Cardiac muscle cell (in vitro differentiated cells and primary cell): ENCODE results near the gene TM9SF1. TPM values are rescaled to one million over a fixed set of nuclear protein-coding genes. Genes with fewer than 3 reads are reported as not detected.

ENCODE experiments used
- DNase-seq, 2 donors: peaks; one replicate each; pipeline versions ENCODE4 v3.0.0 to v3.0.0-alpha.2; 2010 to 2017; ENCODE audit warnings: low read depth in 1 of 2, low spot score in 1 of 2
- H3K27ac ChIP-seq: fragments of 200-600 bp; sonication (generic); 2 replicates; pipeline ENCODE4 v1.5.1; 2016
- H3K27me3 ChIP-seq: fragments of 200-600 bp; sonication (generic); 2 replicates; pipeline ENCODE4 v1.6.0; 2016; ENCODE audit warnings: control low read depth
- H3K36me3 ChIP-seq: fragments of 200-600 bp; sonication (generic); 2 replicates; pipeline ENCODE4 v1.5.1; 2016; ENCODE audit warnings: control low read depth
- H3K4me1 ChIP-seq: fragments of 200-600 bp; sonication (generic); 2 replicates; pipeline ENCODE4 v1.8.1; 2017; ENCODE audit warnings: low read depth, mild to moderate bottlenecking, mixed run types
- H3K4me3 ChIP-seq: fragments of 200-600 bp; sonication (generic); 2 replicates; pipeline ENCODE4 v1.5.1; 2016; ENCODE audit warnings: mild to moderate bottlenecking
- H3K9me3 ChIP-seq: fragments of 200-600 bp; sonication (generic); 2 replicates; pipeline ENCODE4 v1.5.1; 2017; ENCODE audit warnings: low read depth, mild to moderate bottlenecking, control low read depth
- CTCF ChIP-seq: IDR thresholded peaks from 2 replicates; pipeline ENCODE4 v1.5.1; 2012; ENCODE audit warnings: low read depth, mild to moderate bottlenecking, low read length
- polyA plus RNA-seq: library from polyadenylated mRNA; unstranded; fragments of >200 nt; fragmentation: Nextera tagmentation; extraction: Ambion mirVana; gene quantifications from 2 replicates; pipeline ENCODE4 v1.2.1, GENCODE V29; 2016
- total RNA-seq: library from RNA; depleted of rRNA; stranded (reverse); fragments of >200 nt; gene quantifications from 2 replicates; pipeline ENCODE4 v1.2.3, GENCODE V29; 2016

TM9SF1 gene
- total and polyA plus RNA-seq, 2 experiments from 2014 or later = 40.2 to 65.3 TPM

- no peaks in the 10 kb centered on the region for H3K9me3 ChIP-seq
- no peak overlapping the region for H3K27ac ChIP-seq
- H3K36me3 ChIP-seq = no peaks in the 10 kb centered on the region
- peaks cover 17% of the 10 kb centered on the region for H3K4me1 ChIP-seq
- no peaks in the 10 kb centered on the region for H3K27me3 ChIP-seq
- no peak for DNase-seq
- no peak for TF ChIP-seq CTCF
- no peak overlapping the region for H3K4me3 ChIP-seq
Measured at GRCh38 chr14:24144451-24144850, 50.8 kb downstream of the TM9SF1 start.

- Histone ChIP-seq H3K9me3 (no peaks in the 10 kb centered on the region), H3K27me3 (no peaks in the 10 kb centered on the region), H3K4me3 (no peak overlapping the region), H3K36me3 (peaks cover 7% of the 10 kb centered on the region), H3K4me1 (peaks cover 19% of the 10 kb centered on the region), H3K27ac (no peak overlapping the region)
- DNase-seq = peak in 1 of 2 donors; percentile 8
- TF ChIP-seq CTCF = no peak
Measured at GRCh38 chr14:24143511-24143910, 51.7 kb downstream of the TM9SF1 start.

GRCh38 chr14:24141097-24141880 is 54.0 kb downstream of the TM9SF1 start, which contains the start of gene EMC9:
EMC9 (minus strand) TSS chr14:24141591; CDS start chr14:24141304, 287 bp downstream.
- peaks cover 15% of the 10 kb centered on the region for H3K4me1 ChIP-seq
- TF ChIP-seq CTCF = peak; percentile 36
- no peaks in the 10 kb centered on the region for H3K27me3 ChIP-seq
- peaks cover 15% of the 10 kb centered on the region for H3K36me3 ChIP-seq
- peak within 1 kb of the TSS; percentile 87 for H3K27ac ChIP-seq
- peak; percentile 100 for DNase-seq
- no peaks in the 10 kb centered on the region for H3K9me3 ChIP-seq
- H3K4me3 ChIP-seq = peak within 1 kb of the TSS; percentile 70

GRCh38 chr14:24139272-24139934 is 55.8 kb downstream of the TM9SF1 start:
- Histone ChIP-seq H3K27ac (no peak overlapping the region), H3K4me3 (peak overlapping the region; percentile 70), H3K4me1 (peaks cover 10% of the 10 kb centered on the region), H3K9me3 (no peaks in the 10 kb centered on the region), H3K36me3 (peaks cover 15% of the 10 kb centered on the region), H3K27me3 (no peaks in the 10 kb centered on the region)
- TF ChIP-seq CTCF = no peak
- DNase-seq = no peak

Other genes starting within 250 kb of the TM9SF1 start
Only the 30 nearest of the 35 such genes appear.
- gene CARMIL3, start 143.4 kb downstream of the TM9SF1 start, total RNA-seq = 0.06 and 0.85 TPM in 2 replicates
- 0.05 and 0.22 TPM in 2 replicates for gene CARMIL3, start 143.4 kb downstream of the TM9SF1 start, polyA plus RNA-seq
- 0.12 TPM in 1 of 2 replicates, not detected in the other for gene CPNE6, start 123.9 kb downstream of the TM9SF1 start, total RNA-seq
- gene CPNE6, start 123.9 kb downstream of the TM9SF1 start, polyA plus RNA-seq = 0.43 and 0.96 TPM in 2 replicates
- gene PCK2, start 101.1 kb downstream of the TM9SF1 start, total RNA-seq = 11.2 and 18.9 TPM in 2 replicates
- 12.2 and 20.0 TPM in 2 replicates for gene PCK2, start 101.1 kb downstream of the TM9SF1 start, polyA plus RNA-seq
- 152 and 317 TPM in 2 replicates for gene DCAF11, start 80.7 kb downstream of the TM9SF1 start, total RNA-seq
- 110 and 165 TPM in 2 replicates for gene DCAF11, start 80.7 kb downstream of the TM9SF1 start, polyA plus RNA-seq
- gene NRL, start 80.5 kb downstream of the TM9SF1 start, total RNA-seq = 4.2 and 6.7 TPM in 2 replicates
- 4.8 and 5.1 TPM in 2 replicates for gene NRL, start 80.5 kb downstream of the TM9SF1 start, polyA plus RNA-seq
- gene FITM1, start 64.8 kb downstream of the TM9SF1 start, total RNA-seq = 124 and 136 TPM in 2 replicates
- gene FITM1, start 64.8 kb downstream of the TM9SF1 start, polyA plus RNA-seq = 181 and 209 TPM in 2 replicates
- 211 and 238 TPM in 2 replicates for gene PSME1, start 59.2 kb downstream of the TM9SF1 start, total RNA-seq
- 383 and 492 TPM in 2 replicates for gene PSME1, start 59.2 kb downstream of the TM9SF1 start, polyA plus RNA-seq
- gene EMC9, start 53.9 kb downstream of the TM9SF1 start, total RNA-seq = 54.6 and 69.3 TPM in 2 replicates
- 82.3 and 114 TPM in 2 replicates for gene EMC9, start 53.9 kb downstream of the TM9SF1 start, polyA plus RNA-seq
- gene PSME2, start 48.8 kb downstream of the TM9SF1 start, total RNA-seq = 92.3 and 97.6 TPM in 2 replicates
- 311 and 331 TPM in 2 replicates for gene PSME2, start 48.8 kb downstream of the TM9SF1 start, polyA plus RNA-seq
- gene RNF31, start 47.9 kb downstream of the TM9SF1 start, total RNA-seq = 81.0 and 134 TPM in 2 replicates
- 42.1 and 44.9 TPM in 2 replicates for gene RNF31, start 47.9 kb downstream of the TM9SF1 start, polyA plus RNA-seq
- gene IRF9, start 34.2 kb downstream of the TM9SF1 start, total RNA-seq = 29.1 and 33.7 TPM in 2 replicates
- 27.3 and 35.4 TPM in 2 replicates for gene IRF9, start 34.2 kb downstream of the TM9SF1 start, polyA plus RNA-seq
- 20.3 and 23.5 TPM in 2 replicates for gene REC8, start 23.4 kb downstream of the TM9SF1 start, total RNA-seq
- 38.8 and 39.0 TPM in 2 replicates for gene REC8, start 23.4 kb downstream of the TM9SF1 start, polyA plus RNA-seq
- gene IPO4, start 6.6 kb downstream of the TM9SF1 start, total RNA-seq = 32.0 and 40.7 TPM in 2 replicates
- 26.4 and 34.5 TPM in 2 replicates for gene IPO4, start 6.6 kb downstream of the TM9SF1 start, polyA plus RNA-seq
- gene TSSK4, start 10.3 kb upstream of the TM9SF1 start, total RNA-seq = not detected in 2 replicates
- 2.3 and 3.3 TPM in 2 replicates for gene TSSK4, start 10.3 kb upstream of the TM9SF1 start, polyA plus RNA-seq
- gene CHMP4A, start 18.0 kb upstream of the TM9SF1 start, total RNA-seq = 26.4 and 31.0 TPM in 2 replicates
- gene CHMP4A, start 18.0 kb upstream of the TM9SF1 start, polyA plus RNA-seq = 51.1 and 56.1 TPM in 2 replicates
- gene MDP1, start 20.6 kb upstream of the TM9SF1 start, total RNA-seq = 39.3 and 59.8 TPM in 2 replicates
- 70.5 and 73.4 TPM in 2 replicates for gene MDP1, start 20.6 kb upstream of the TM9SF1 start, polyA plus RNA-seq
- gene NEDD8, start 36.9 kb upstream of the TM9SF1 start, total RNA-seq = 262 and 264 TPM in 2 replicates
- 429 and 492 TPM in 2 replicates for gene NEDD8, start 36.9 kb upstream of the TM9SF1 start, polyA plus RNA-seq
- 59.5 and 66.3 TPM in 2 replicates for gene GMPR2, start 37.5 kb upstream of the TM9SF1 start, total RNA-seq
- 57.6 and 66.8 TPM in 2 replicates for gene GMPR2, start 37.5 kb upstream of the TM9SF1 start, polyA plus RNA-seq
- gene TINF2, start 47.2 kb upstream of the TM9SF1 start, total RNA-seq = 32.3 and 40.8 TPM in 2 replicates
- gene TINF2, start 47.2 kb upstream of the TM9SF1 start, polyA plus RNA-seq = 49.9 and 50.6 TPM in 2 replicates
- 0.35 and 1.7 TPM in 2 replicates for gene TGM1, start 67.7 kb upstream of the TM9SF1 start, total RNA-seq
- gene TGM1, start 67.7 kb upstream of the TM9SF1 start, polyA plus RNA-seq = 0.65 TPM in 1 of 2 replicates, not detected in the other
- 39.6 and 43.5 TPM in 2 replicates for gene RABGGTA, start 76.2 kb upstream of the TM9SF1 start, total RNA-seq
- gene RABGGTA, start 76.2 kb upstream of the TM9SF1 start, polyA plus RNA-seq = 43.7 and 45.2 TPM in 2 replicates
- 43.2 and 54.3 TPM in 2 replicates for gene DHRS1, start 104.3 kb upstream of the TM9SF1 start, total RNA-seq
- 53.5 and 58.1 TPM in 2 replicates for gene DHRS1, start 104.3 kb upstream of the TM9SF1 start, polyA plus RNA-seq
- 13.5 and 15.7 TPM in 2 replicates for gene NOP9, start 104.4 kb upstream of the TM9SF1 start, total RNA-seq
- gene NOP9, start 104.4 kb upstream of the TM9SF1 start, polyA plus RNA-seq = 2.7 and 4.3 TPM in 2 replicates
- not detected in 2 replicates for gene CIDEB, start 112.5 kb upstream of the TM9SF1 start, total RNA-seq
- gene CIDEB, start 112.5 kb upstream of the TM9SF1 start, polyA plus RNA-seq = not detected in 2 replicates
- gene LTB4R2, start 114.7 kb upstream of the TM9SF1 start, total RNA-seq = 7.6 and 15.1 TPM in 2 replicates
- gene LTB4R2, start 114.7 kb upstream of the TM9SF1 start, polyA plus RNA-seq = 0.17 and 1.8 TPM in 2 replicates
- 8.5 and 8.8 TPM in 2 replicates for gene LTB4R, start 116.1 kb upstream of the TM9SF1 start, total RNA-seq
- gene LTB4R, start 116.1 kb upstream of the TM9SF1 start, polyA plus RNA-seq = 2.0 and 2.7 TPM in 2 replicates
- gene ADCY4, start 139.6 kb upstream of the TM9SF1 start, total RNA-seq = 0.35 and 1.5 TPM in 2 replicates
- 1.2 TPM in 1 of 2 replicates, not detected in the other for gene ADCY4, start 139.6 kb upstream of the TM9SF1 start, polyA plus RNA-seq
- gene RIPK3, start 144.6 kb upstream of the TM9SF1 start, total RNA-seq = 0.24 TPM in 1 of 2 replicates, not detected in the other
- 0.81 TPM in 1 of 2 replicates, not detected in the other for gene RIPK3, start 144.6 kb upstream of the TM9SF1 start, polyA plus RNA-seq
- 56.8 and 117 TPM in 2 replicates for gene NFATC4, start 172.7 kb upstream of the TM9SF1 start, total RNA-seq
- gene NFATC4, start 172.7 kb upstream of the TM9SF1 start, polyA plus RNA-seq = 83.2 and 120 TPM in 2 replicates
- gene NYNRIN, start 203.6 kb upstream of the TM9SF1 start, total RNA-seq = 37.2 and 56.2 TPM in 2 replicates
- 21.3 and 30.7 TPM in 2 replicates for gene NYNRIN, start 203.6 kb upstream of the TM9SF1 start, polyA plus RNA-seq